Hematopoietic multipotent progenitor cell treated with erythropoietin and hydrocortisone succinate and interleukin-3 and kit ligand, for 6 days (in vitro differentiated cells): Measurements from ENCODE around the gene HTR6.
A peak's percentile ranks its signal among the peaks of the same experiment; 100 is the strongest.

Experiments used
- DNase-seq: peaks from one replicate; pipeline ENCODE4 v3.0.0-alpha.2; 2015

HTR6 gene

GRCh38 chr1:19657511-19657910 is 7.2 kb upstream of the HTR6 start:
- no peak for DNase-seq

DNA sequence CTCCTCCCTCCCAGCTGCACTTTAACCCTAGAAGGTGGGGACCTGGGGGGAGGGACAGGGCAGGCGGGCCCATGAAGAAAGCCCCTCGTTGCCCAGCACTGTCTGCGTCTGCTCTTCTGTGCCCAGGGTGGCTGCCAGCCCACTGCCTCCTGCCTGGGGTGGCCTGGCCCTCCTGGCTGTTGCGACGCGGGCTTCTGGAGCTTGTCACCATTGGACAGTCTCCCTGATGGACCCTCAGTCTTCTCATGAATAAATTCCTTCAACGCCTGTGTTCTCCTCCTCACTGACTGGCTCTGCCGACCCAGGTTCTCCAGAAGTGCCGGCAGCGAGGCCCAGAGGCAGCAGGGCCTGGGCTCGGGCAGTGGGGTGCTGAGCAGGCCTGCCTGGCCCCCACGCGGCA is 6.5 kb upstream of the HTR6 start:
- no peak for DNase-seq

DNA sequence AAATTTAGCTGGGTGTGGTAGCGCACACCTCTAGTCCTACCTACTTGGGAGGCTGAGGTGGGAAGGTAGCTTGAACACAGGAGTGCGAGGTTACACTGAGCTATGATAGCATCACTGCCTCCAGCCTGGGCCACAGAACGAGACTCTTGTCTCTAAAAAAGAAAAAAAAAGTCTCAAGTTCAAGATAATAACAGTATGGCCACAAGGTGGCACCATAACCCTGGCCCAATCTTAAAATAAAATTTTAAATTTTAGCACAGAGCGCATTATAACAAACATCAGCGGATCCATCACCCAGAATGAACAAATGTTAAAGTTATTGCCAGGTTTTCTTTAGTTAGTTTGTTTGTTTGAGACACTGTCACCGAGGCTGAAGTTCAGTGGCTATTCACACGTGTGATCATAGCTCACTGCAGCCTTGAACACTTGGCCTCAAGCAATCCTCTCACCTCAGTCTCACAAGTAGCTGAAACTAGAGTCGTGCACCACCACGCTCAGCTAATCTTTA is 2.9 kb upstream of the HTR6 start:
- DNase-seq: peak; percentile 74

GRCh38 chr1:19662313-19662712 is 2.4 kb upstream of the HTR6 start:
- DNase-seq: no peak

GRCh38 chr1:19665186-19665495 is 466 bp downstream of the HTR6 start:
- no peak for DNase-seq

DNA sequence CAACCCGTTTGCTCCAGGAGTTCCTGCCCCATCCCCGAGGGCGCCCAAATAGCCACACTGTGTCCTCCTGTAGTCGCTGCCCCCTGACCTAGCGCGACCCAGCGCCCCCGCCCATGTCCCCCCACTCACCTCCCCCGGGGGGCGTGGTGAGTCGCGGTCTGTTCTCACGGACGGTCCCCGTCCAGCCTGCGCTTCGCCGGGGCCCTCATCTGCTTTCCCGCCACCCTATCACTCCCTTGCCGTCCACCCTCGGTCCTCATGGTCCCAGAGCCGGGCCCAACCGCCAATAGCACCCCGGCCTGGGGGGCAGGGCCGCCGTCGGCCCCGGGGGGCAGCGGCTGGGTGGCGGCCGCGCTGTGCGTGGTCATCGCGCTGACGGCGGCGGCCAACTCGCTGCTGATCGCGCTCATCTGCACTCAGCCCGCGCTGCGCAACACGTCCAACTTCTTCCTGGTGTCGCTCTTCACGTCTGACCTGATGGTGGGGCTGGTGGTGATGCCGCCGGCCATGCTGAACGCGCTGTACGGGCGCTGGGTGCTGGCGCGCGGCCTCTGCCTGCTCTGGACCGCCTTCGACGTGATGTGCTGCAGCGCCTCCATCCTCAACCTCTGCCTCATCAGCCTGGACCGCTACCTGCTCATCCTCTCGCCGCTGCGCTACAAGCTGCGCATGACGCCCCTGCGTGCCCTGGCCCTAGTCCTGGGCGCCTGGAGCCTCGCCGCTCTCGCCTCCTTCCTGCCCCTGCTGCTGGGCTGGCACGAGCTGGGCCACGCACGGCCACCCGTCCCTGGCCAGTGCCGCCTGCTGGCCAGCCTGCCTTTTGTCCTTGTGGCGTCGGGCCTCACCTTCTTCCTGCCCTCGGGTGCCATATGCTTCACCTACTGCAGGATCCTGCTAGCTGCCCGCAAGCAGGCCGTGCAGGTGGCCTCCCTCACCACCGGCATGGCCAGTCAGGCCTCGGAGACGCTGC is 1.1 kb downstream of the HTR6 start:
- DNase-seq: no peak

DNA sequence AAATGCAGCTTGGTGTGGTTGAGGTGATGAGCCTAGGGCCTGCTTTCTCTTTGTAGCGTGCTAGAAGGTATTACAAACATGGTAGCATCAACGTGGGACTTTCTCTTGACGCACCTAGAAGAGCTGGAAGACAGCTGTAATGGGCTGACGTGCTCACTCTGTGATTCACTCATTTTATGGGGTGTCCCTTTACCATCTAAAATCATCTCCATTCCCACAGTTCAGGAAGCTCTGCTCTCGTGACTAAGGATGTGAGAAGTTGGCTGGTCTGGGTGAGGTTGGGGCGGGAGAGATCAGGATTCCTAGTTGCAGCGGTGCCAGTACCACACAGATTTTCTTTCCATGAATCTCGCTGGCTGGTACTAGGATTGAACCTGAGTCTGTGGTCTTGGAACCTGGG is 4.2 kb downstream of the HTR6 start:
- DNase-seq: no peak

GRCh38 chr1:19670787-19671186 is 6.1 kb downstream of the HTR6 start:
- DNase-seq: no peak

DNA sequence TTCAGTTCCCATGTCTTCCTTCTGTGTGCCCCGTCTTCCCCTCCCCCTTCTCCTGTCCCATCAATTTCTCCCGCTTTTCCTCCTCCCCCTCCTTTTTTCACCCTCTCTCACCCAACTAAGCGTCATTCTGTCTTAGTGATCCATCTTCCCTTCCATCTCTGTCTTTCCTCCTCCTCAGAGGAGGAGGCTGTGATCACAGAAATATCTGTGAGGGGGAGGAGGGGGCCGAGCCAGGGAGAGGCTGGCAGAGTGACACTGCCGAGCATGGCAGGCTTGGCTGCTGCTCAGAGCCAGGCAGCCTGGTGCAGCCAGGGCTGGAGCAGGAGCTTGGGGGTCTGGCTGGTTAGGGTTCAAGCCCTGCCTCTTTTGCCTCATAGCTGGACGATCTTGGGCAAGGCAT is 7.6 kb downstream of the HTR6 start:
- DNase-seq: no peak

DNA sequence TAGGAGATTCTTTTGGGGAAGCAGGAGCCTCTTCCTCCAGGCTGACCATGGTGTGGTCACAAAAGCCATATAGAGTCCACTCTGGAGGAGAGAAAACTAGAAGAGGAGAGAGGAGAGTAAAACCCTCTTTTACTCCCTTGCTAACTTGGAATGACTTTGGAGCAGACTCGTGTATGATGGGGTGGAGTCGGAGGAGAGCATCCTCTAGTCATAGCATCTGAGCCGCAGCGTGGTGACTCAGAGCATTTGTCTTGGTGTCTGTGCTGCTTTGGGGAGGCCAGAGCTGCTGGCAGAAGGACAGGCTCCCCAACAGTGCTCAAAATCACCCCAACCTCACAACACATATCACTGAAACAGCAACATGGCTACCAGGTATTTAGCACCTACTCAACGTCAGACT is 11.1 kb downstream of the HTR6 start:
- no peak for DNase-seq

DNA sequence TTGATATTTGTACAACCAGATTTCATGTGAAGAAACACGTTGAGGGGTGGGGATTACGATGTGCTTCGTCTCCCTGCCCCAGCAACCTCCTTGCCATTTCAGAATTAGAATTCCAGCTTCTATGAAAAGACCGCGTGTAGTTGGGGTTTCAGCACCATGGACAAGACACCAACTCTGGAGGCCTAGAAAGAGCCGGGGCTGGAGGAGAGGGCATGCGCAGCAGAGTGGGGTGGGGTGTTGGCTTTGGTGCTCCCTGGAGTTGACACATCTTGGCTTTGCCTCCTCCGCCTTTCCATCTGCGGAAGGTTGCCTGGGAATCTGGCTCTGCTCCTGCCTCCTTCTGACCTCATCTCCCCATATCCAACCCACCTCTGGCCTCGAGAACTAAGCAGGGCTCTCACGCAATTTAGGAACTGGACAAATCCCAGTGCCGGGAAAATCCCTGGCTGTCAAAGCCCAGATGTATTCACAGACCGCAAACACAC is 11.8 kb downstream of the HTR6 start:
- DNase-seq: peak; percentile 82

- no peak for DNase-seq
These were observed 13.8 kb downstream of the HTR6 start for GRCh38 chr1:19678493-19678892.

GRCh38 chr1:19678931-19679453 is 14.3 kb downstream of the HTR6 start:
- DNase-seq: no peak

GRCh38 chr1:19679691-19680090 is 15.0 kb downstream of the HTR6 start:
- DNase-seq: no peak

DNA sequence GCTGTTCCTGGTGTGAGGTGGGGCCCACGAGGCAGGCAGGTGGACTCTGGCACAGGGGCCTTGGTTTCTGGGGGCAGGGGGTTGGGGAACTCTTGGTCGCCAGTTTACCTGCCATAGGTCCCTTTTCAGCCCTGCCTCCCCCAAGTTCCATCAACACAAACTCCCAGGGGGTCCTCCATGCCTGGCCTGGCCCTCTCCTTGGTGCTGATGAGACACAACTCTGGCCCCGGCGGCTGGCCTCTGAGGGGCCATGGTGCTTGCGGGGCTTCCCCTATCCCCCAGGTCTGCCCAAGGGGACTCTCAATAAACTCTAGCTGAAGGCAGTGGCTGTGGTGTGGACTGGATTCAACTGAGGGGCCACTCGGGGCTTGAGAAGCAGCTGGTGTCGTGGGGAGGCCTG is 16.0 kb downstream of the HTR6 start:
- DNase-seq: no peak

DNA sequence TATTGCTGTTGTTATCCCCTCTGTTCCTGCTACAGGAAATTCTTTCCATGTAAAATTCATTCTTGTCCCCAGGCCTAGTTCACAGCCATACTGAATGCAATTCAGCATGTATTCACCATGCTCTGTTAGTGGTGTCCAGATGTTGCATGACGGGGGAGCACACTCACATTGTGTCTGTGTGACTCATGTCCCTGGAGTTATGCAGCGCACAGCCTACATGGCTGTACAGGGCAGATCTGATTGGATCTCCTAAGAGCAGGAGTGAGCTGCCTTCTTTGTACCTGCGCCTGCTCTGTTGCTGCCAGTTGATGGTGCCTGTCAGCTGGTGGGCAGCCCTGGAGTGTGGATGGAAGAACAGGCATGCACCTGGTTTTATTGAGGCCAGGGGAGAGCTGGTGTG is 17.6 kb downstream of the HTR6 start:
- no peak for DNase-seq

- no peak for DNase-seq
These were observed 18.2 kb downstream of the HTR6 start for GRCh38 chr1:19682901-19683300.

- no peak for DNase-seq
These were observed 18.7 kb downstream of the HTR6 start for GRCh38 chr1:19683351-19683750.

DNA sequence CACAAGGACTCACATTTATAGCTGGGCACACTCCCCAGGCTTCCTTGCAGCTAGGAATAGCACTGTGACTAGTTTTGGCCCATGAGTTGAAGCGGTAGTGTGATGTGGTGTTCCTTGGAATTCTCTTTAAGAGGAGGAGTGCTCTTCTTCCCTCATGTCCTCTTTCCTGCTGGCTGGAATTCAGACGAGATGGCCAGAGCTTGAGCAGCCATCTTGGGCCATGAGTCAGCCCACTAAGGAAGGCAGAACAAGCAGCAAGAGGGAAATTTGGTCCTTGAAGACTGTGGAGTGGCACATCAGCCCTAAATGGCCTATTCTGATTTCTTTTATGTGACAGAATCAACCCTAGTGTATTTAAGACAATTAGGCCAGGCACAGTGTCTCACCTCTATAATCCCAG is 20.0 kb downstream of the HTR6 start:
- DNase-seq: no peak

GRCh38 chr1:19685994-19686393 is 21.3 kb downstream of the HTR6 start:
- DNase-seq: no peak

GRCh38 chr1:19687414-19687813 is 22.7 kb downstream of the HTR6 start:
- no peak for DNase-seq

DNA sequence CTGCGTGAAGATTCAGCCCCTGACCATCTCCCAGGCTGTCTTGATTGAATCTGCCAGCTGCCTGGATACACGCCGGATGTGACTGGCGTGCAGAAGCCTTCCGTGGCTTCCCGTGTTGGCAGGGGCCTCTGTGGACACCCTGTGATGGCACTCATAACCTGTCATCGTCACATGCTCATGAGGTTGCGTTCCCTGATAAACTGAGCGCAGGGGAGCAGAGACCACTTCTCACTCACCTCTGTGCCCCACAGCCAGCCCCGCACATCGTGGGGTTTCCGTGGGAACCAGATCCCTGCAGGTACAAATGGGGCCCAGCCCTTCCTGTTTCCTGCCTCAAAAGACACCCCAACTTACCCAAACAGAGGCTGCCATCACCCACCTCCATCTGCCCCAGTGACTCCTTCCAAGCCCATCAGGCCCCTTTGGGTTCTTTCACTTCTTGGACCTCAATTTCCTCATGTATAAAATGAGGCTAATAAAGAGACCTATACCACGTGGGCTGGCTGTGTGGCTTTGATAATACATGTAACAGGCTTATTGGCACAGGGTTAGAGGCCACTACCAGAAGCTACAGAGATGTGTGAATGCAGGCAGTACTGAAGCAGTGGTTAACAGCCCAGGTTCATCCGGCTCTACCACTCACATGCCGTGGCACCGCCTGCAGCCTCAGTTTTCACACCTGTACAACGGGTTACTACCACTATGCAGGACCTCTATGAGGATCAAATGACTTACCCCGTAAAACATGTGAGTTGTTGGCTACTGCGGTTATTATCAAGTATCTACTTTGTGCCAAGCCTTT is 23.6 kb downstream of the HTR6 start:
- DNase-seq: peak; percentile 14

DNA sequence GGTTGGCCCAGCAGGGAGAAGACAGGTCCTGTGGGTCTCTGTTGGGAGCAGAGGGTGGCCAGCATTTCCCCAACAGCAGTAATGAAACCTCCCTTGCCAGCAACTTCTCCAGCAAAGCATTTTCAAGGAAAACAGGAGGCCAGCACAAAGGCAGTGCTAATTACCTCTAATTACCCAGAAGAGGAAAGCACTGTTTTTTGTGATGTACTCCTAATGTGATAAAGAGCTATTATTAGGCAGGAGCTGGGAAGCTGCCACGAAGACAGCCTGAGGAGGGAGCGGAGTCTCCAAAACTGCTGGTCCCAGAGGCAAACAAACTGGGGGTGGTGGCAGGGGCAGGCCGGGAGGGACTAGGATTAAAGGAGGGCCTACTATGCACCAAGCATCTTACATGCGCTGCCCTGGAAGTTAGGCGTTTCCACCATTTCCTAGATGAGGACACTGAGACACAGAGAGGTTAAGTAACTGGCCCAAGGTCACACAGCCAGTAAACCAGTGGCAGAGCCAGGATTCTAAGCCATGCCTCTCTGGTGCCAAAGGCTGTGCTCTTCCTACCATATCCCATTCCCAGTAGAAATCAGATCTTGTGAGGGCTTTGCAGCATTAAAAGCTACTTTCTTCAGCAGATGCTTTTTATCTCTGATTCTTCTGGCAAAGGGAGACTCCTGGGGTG is 24.5 kb downstream of the HTR6 start:
- DNase-seq: no peak
